Loucy (cell line): ENCODE data around the gene OR2T2.
"Not testable (repeated sequence)": the region's sequence is repeated elsewhere in the genome, so short reads cannot be mapped to it uniquely, and the experiment has no call there.

Experiments
- CTCF ChIP-seq: fragments of 200-600 bp; sonication (generic); conservative IDR thresholded peaks from 2 replicates; pipeline ENCODE4 v1.5.1; 2014; ENCODE audit warnings: mild to moderate bottlenecking, antibody characterized with exemption, low read length
- EZH2phosphoT487 ChIP-seq: fragments of 200-600 bp; IDR thresholded peaks from 2 replicates; pipeline ENCODE4 v1.6.1; 2018; ENCODE audit warnings: antibody characterized with exemption, mild to moderate bottlenecking, moderate library complexity, borderline replicate concordance

DNA sequence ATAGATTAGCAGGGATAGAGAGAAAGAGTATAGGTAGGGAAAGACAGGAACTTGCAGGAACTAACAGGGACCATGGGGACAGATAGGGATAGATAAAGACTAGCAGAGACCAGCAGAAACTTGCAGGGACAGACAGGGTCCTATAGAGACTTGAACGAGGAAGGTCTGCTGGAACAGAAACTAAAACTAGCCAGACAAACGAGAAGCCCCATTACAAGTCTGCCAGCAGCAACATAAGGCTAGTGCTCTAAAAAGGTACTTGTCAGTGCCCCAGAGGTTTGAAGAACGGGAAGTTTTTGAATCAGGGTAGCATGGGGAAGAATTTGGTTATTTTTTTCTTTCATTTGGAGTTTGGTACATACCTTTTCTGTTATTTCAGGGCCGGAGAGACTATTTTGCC, 13.2 kb upstream of the OR2T2 start:
- TF ChIP-seq CTCF, EZH2phosphoT487: not testable (repeated sequence)
